ENCODE measurements around the gene AMDHD2.

- TF ChIP-seq CTCF (conservative IDR thresholded peaks at IDR 0.05; ENCODE audit: low read depth, low read length) (no peak), EZH2 (IDR thresholded peaks at IDR 0.05; ENCODE audit: low read length, unreplicated experiment) (no peak)
These were observed 36.0 kb upstream of the AMDHD2 start for GRCh38 chr16:2483939-2484897.

Measured in PC-3 (cell line).